ENCODE results near the gene GLRX5.
"Not testable (repeated sequence)": the region's sequence is repeated elsewhere in the genome, so short reads cannot be mapped to it uniquely, and the experiment has no call there.

The GLRX5 gene

DNA sequence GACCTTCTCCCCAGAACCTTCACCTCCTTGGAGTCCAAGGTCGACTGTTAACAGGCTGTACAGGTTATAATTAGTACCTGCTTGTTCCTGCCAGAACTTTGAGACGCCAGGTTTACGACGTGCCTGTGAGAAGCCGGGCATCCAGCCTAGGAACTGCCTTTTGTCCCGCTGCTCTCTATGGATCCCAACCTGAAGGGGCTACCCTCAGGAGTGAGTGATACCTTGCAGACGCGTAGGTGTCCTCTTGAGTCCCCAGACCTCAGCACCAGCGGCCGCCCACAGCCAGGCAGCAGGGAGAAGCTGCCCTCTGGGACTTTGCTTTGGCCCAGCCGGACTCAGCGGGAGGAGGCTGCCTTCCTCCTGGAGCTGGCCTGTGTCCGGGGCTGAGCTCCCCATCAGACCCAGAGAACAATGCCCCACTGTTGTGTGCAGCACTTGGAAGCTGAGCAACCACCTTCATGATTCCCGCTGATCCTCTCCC, 34.6 kb upstream of the GLRX5 start:
- DNase-seq: no peak

DNA sequence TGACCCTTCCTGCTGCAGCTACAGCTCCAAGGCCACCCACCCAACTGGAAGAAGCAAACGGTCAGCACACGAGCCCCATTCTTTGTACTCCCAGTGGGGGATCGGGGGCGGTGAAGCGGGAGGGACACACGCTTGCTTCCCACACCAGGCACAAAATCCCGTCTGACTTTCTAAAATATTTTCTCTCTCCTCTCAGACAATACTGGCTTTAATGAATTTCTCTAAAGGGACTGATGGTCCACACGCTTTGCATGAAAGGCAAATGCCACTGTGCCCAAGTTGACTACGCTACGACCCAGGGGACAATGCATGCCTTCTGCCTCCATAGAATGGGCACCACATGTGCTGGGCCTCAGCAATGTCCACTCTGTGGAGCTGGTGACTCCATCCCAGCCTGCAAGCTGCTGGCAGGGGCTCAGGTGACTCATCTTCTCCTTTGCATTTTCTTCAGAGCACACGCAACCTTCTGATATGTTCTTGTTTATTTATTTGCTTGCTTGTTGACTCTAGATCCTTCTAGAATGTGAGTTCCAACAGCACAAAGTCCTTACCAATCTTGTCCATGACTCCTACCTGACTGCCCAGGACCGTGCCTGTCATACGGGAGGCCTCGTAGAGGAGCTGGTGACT, 34.0 kb upstream of the GLRX5 start:
- DNase-seq: peak; percentile 83

DNA sequence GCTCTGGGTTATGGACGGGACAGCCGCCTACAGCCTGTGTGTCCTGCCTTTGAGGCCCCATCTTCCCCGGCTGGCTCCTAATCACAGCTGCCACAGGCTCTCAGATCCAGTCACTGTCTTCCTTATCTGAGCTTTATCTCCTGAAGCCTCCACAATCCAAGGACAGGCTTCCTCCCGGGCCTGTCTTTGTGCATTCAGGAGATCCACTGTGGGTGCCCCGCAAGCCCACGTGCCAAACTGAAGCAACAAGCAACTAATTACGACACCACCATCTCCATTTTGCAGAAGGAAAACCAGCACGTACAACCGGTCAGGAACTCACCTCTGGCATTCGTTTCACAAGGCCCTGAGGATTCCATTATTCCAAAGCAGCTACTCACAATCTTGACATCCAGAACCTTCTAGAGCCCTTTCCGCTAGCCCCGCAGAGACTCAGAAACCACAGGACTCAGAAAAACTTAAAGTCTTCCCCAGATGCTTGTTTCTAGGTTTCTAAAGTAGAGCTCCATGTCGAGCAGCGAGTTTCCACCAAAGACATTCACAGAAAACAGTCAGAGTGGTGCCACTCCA, 32.4 kb upstream of the GLRX5 start:
- DNase-seq: no peak

GRCh38 chr14:95503365-95504134, 31.3 kb upstream of the GLRX5 start:
- no peak for DNase-seq

GRCh38 chr14:95504135-95505029, 30.5 kb upstream of the GLRX5 start:
- peak; percentile 43 for DNase-seq

- DNase-seq: no peak
These were observed 29.7 kb upstream of the GLRX5 start for GRCh38 chr14:95505030-95505589.

GRCh38 chr14:95507174-95507573, 27.7 kb upstream of the GLRX5 start:
- DNase-seq: peak; percentile 95

GRCh38 chr14:95507701-95508103, 27.1 kb upstream of the GLRX5 start:
- DNase-seq: peak; percentile 71

DNA sequence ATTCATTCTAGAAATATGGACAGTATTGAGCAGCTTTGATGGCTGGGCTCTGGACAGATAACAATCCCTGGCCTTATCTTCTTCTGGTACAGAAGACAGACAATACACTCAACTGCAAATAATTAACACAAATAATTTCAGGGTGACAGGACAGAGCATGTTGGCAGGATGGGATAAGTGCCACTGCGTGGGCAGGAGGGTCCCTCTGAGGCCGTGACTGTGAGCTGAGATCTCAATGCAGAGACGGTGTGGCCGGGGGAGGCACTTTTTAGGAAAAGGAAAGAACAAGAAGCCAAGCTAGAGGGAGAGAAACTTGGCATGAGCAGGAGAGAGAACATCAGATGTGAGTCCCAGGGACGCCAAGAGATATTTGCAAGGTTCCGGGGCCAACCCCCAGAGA, 26.5 kb upstream of the GLRX5 start:
- no peak for DNase-seq

DNA sequence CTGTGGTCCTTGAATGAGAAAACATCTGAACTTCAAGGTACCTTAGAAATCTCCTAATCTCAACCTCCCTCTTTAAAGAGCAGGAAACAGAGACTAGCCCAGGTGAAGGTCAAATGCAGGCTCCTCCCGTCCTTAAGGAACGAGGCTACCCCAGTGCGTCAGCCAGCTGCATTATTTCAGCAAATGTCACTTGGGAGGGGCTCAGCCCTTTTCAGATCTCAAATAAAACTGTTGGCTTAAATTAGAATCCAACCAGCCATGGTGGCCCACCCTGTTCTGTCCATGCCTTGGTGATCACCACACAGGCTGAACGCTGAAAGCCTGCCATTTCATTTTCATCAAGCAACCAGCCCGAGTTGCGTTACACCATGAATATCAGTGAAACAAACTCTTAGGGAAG, 25.4 kb upstream of the GLRX5 start:
- DNase-seq: no peak

DNA sequence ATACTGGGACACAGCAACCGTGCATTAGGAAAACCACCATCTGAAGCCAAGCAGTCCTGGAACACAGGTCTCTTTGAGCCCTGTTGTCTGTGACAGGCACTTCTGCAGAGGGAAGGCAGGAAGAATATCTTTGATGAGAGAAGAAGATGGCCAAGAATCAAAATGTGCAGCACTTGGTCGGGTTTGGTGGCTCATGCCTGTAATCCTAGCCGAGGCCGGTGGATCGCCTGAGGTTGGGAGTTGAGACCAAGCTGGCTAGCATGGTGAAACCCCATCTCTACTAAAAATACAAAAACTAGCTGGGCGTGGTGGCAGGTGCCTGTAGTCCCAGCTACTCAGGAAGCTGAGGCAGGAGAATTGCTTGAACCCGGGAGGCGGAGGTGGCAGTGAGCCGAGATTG, 24.5 kb upstream of the GLRX5 start:
- DNase-seq: not testable (repeated sequence)

GRCh38 chr14:95510804-95511203, 24.0 kb upstream of the GLRX5 start:
- no peak for DNase-seq

GRCh38 chr14:95511687-95512086, 23.2 kb upstream of the GLRX5 start:
- DNase-seq: no peak

DNA sequence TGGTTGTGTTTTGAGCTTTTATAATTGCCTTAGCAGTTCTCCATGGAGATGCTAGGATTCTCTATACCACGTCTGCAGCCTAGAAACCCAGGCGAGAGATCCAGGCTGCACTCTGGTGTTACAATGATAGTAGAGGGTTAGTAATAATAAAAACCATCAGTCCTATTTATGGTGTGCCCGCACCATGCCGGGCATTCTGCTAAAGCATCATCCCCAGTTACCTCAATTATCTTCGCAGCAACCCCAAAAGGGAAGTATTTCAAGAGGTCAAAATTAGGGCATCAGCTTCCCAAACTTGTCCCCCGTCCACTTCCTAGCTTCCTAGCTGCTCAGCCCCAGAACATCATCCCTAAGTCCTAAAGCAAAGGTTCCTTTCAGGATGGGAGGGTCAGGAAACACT, 21.6 kb upstream of the GLRX5 start:
- DNase-seq: no peak

GRCh38 chr14:95514131-95515079, 20.4 kb upstream of the GLRX5 start:
- no peak for DNase-seq

- DNase-seq: no peak
These were observed 19.8 kb upstream of the GLRX5 start for GRCh38 chr14:95515080-95515489.

GRCh38 chr14:95515596-95516552, 19.0 kb upstream of the GLRX5 start:
- DNase-seq: peak; percentile 59

GRCh38 chr14:95516554-95517181, 18.2 kb upstream of the GLRX5 start, which contains the start of gene SYNE3:
TSS of gene SYNE3 (minus strand) at chr14:95516650. CDS start at chr14:95475821, 40,829 bp downstream.
- peak; percentile 27 for DNase-seq

- no peak for DNase-seq
These were observed 16.7 kb upstream of the GLRX5 start for GRCh38 chr14:95518045-95518751.

Measured in HCEC 1CT (cell line).